ENCODE measurements around the gene TBX2. TPM values are rescaled to one million over a fixed set of nuclear protein-coding genes. Genes with fewer than 3 reads are reported as not detected.
A peak's percentile ranks its signal among the peaks of the same experiment; 100 is the strongest.

The TBX2 gene
- total RNA-seq, 4 donors from 2014 or later, result 3.1 to 14.2 (median 9.6) TPM

DNA sequence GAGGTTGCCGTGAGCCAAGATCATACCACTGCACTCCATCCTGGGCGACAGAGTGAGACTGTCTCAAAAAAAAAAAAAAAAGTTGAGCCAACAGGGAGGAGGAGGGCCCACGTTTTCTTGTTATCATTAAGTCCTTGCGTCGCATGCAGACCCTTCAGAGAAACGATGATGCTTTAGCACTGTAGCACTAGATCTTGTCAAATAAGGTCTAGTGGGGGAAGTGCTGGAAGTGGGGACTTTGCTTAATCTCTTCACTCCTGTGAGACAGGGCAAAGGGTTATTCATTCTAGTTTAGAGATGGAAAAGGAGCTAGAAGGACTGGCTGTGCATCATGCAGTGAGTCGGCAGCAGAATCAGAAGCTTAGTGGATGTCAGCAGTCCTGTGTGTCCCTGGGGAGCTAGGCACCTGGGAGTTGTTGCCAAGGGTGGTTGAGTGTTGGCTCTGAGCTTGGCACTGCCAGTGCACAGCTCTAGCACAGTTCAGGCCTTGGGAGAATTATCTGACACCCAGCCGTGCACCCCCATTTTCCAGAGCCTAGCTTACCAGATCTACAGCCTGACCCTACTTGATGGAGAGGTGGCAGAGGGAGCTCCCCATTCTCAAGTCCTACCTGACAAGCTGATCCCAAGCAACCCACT, 33.4 kb upstream of the TBX2 start:
- peak; percentile 20 for ATAC-seq (ENCODE audit: low FRiP score)
- no peak for DNase-seq (ENCODE audit: low spot score)
- TF ChIP-seq, protein P1, sequence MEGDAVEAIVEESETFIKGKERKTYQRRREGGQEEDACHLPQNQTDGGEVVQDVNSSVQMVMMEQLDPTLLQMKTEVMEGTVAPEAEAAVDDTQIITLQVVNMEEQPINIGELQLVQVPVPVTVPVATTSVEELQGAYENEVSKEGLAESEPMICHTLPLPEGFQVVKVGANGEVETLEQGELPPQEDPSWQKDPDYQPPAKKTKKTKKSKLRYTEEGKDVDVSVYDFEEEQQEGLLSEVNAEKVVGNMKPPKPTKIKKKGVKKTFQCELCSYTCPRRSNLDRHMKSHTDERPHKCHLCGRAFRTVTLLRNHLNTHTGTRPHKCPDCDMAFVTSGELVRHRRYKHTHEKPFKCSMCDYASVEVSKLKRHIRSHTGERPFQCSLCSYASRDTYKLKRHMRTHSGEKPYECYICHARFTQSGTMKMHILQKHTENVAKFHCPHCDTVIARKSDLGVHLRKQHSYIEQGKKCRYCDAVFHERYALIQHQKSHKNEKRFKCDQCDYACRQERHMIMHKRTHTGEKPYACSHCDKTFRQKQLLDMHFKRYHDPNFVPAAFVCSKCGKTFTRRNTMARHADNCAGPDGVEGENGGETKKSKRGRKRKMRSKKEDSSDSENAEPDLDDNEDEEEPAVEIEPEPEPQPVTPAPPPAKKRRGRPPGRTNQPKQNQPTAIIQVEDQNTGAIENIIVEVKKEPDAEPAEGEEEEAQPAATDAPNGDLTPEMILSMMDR (IDR thresholded peaks at IDR 0.05), result no peak

DNA sequence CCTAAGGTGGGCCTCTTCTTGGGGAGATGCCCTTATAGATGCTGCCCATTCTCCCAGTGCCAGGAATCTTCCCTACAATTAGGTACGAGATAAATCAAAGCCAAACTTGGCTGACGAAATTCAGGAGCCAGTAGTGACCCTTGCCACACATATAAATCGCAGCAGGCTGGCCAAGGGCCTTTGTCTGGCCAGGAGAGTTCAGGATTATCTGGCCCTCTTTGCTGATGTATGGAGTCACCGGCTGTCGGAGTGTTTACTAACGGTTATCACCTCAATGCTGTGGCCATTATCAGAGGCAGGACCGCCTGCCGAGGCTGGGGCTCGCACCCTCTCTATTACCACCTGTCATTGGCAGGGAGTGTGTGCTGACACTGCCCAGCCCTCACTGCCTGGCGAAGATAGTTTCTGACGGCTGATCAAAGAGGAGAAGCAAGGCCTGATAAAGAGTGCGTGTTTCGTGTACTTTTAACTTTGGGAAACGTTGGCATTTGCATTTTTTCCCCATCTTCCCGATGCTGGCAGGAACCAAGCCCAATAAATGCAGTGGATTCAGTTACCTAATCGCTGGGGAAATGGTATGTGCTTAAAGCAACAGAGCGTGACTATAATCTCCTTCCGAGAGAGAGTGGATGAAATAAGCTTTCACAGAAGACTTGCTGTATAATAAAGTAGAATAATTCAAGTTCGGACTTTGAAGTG, 32.8 kb upstream of the TBX2 start:
- TF ChIP-seq, protein P1 (IDR thresholded peaks at IDR 0.05), result no peak
- DNase-seq (ENCODE audit: low spot score), result no peak
- ATAC-seq (ENCODE audit: low FRiP score), result peak; percentile 20

DNA sequence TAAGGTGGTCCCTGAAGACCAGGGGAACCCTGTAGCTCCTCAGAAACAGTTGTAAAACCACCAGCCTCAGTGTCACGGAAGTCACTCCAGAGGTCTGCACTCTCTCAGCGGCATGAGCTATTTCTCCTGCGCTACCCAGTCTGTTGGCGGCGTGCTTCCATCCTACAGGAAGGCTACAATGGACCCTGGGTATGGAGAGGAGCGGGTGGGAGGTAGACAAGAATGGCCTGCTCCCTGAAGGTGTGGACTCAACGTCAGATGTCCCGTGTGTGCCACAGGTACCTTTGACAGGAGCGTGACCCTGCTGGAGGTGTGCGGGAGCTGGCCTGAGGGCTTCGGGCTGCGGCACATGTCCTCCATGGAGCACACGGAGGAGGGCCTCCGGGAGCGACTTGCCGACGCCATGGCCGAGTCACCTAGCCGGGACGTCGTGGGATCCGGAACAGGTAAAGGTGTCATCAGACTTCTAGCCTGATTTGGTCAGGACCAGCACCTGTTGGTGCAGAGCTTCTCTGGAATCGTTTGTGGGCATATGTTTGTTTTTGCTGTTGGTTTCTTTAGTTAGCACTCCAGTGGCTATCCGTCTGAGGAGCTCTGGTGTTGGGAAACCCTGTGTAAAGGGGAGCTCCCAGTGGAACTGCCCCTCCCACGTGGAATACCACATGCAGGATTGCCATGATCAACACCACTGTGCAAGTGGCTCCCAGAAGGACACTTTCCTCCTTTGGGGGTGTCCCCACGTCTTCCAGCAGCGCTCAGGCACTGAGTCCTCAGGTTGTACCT, 31.4 kb upstream of the TBX2 start:
- no peak for ATAC-seq (ENCODE audit: low FRiP score)
- DNase-seq (ENCODE audit: low spot score), result no peak
- TF ChIP-seq, protein P1 (IDR thresholded peaks at IDR 0.05), result no peak

DNA sequence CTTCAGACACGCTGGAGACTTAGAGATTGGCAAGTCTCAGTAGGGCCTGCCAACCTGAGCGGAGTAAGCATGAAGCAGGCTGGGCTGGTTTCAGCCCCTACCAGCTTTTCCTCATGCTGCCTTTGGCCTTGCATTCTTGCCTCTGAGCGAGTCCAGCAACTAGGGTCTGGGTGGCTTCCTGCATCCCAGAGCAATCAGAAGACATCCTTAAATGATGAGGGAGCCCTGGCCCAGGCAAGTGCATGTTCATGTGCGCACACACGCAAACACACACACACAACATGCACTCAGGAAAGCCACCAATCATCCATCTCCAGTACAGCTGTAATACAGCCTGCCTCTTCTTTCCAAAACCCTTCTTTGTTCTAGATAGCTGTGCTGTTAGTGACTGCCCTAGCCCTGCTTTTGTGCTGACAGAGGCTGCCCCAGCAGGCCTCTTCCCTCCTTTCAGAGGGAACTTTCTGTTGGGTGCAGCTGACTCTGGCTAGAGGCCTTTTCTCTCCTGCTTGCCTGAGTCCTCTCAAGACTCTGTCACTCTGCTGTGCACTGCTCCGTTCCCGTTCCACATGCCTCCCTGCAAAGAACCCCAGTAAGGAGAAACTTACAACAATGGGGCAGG, 30.7 kb upstream of the TBX2 start:
- no peak for DNase-seq (ENCODE audit: low spot score)
- TF ChIP-seq, protein P1 (IDR thresholded peaks at IDR 0.05), result no peak
- no peak for ATAC-seq (ENCODE audit: low FRiP score)

DNA sequence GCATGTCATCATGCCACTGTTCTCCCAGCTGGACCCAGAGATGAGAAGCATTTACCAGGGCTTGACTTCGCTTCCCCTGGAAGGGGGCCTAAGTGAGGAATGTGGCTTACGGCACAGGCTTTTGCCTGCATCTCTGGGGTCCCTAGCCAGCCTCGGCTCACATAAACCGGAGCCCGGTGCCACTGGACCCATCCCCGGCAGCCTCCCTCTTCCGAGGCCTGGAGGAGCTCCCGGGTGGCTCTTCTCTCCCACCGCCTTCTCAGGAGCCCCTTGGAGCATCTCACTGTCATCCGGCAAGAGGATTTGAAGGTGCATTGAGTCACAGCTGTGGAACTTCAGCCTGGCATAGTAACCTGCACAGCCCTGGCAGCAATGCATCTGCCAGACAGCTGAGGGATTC, 29.9 kb upstream of the TBX2 start:
- TF ChIP-seq, protein P1 (IDR thresholded peaks at IDR 0.05), result no peak
- no peak for ATAC-seq (ENCODE audit: low FRiP score)
- DNase-seq (ENCODE audit: low spot score), result no peak

DNA sequence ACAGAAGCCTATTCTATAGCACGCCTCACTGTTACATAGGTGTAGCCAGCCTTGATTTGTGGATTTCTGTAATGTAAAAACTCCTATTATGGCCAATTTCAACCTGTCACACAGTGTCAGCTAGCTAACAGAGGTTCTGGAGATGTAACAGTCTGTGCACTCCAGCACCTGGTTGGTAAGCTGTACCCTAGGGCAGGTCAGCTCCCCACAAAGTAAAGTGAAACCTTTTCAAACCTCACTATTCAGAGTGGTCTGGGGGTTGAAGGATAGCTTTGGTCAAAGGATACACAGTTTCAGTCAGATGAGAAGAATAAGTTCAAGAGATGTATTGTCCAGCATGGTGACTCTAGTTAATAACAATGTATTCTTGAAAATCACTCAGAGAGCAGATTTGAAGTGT, 28.5 kb upstream of the TBX2 start:
- ATAC-seq (ENCODE audit: low FRiP score), result no peak
- no peak for DNase-seq (ENCODE audit: low spot score)
- TF ChIP-seq, protein P1 (IDR thresholded peaks at IDR 0.05), result no peak

Measured in omental fat pad (tissue), 4 donors.